ENCODE results near the gene TUBB1. TPM values are rescaled to one million over a fixed set of nuclear protein-coding genes. Genes with fewer than 3 reads are reported as not detected.
A peak's percentile ranks its signal among the peaks of the same experiment; 100 is the strongest.

Gene TUBB1
- total RNA-seq, 4 donors from 2014 or later = 0.17 TPM; not detected in 3

GRCh38 chr20:59042151-59042795 lies 23.0 kb downstream of the TUBB1 start, which contains the start of gene PRELID3B:
PRELID3B (minus strand) TSS chr20:59042786; CDS start chr20:59042730, 56 bp downstream.
- no peak for DNase-seq (ENCODE audit: low spot score in 2 of 2)
- Histone ChIP-seq H3K27me3 (no peaks in the 10 kb centered on the region), H3K4me3 (peak within 1 kb of the TSS; percentile 88), H3K27ac (peak within 1 kb of the TSS; percentile 76), H3K36me3 (peaks cover 11% of the 10 kb centered on the region), H3K9me3 (no peaks in the 10 kb centered on the region), H3K4me1 (peaks cover 39% of the 10 kb centered on the region)
- TF ChIP-seq CTCF (IDR thresholded peaks at IDR 0.05) (no peak), EP300 (IDR thresholded peaks at IDR 0.05) (no peak), POLR2AphosphoS5 (IDR thresholded peaks at IDR 0.05) (no peak), POLR2A (IDR thresholded peaks at IDR 0.05) (no peak)
- 3% methylated on average over 7 of the region's 50 CpGs for WGBS

GRCh38 chr20:59042796-59043631 lies 23.8 kb downstream of the TUBB1 start:
- Histone ChIP-seq H3K27ac (peak overlapping the region; percentile 76), H3K9me3 (no peaks in the 10 kb centered on the region), H3K4me3 (peak overlapping the region; percentile 88), H3K4me1 (peaks cover 39% of the 10 kb centered on the region), H3K36me3 (peaks cover 4% of the 10 kb centered on the region), H3K27me3 (no peaks in the 10 kb centered on the region)
- TF ChIP-seq CTCF (IDR thresholded peaks at IDR 0.05) = no peak
- TF ChIP-seq POLR2A (IDR thresholded peaks at IDR 0.05) = peak in 1 of 2 donors; percentile 11
- TF ChIP-seq EP300 (IDR thresholded peaks at IDR 0.05) = no peak
- no peak for TF ChIP-seq POLR2AphosphoS5 (IDR thresholded peaks at IDR 0.05)
- DNase-seq (ENCODE audit: low spot score in 2 of 2) = peak; percentile 92 to 93
- 56% methylated on average over 19 of the region's 66 CpGs for WGBS

- 46% methylated on average over 3 of the region's 3 CpGs for WGBS
- H3K9me3 ChIP-seq = no peaks in the 10 kb centered on the region
- peaks cover 38% of the 10 kb centered on the region for H3K4me1 ChIP-seq
- no peak overlapping the region for H3K4me3 ChIP-seq
- H3K36me3 ChIP-seq = no peaks in the 10 kb centered on the region
- DNase-seq (ENCODE audit: low spot score in 2 of 2) = no peak
- TF ChIP-seq POLR2A (IDR thresholded peaks at IDR 0.05) = no peak
- no peak for TF ChIP-seq CTCF (IDR thresholded peaks at IDR 0.05)
- TF ChIP-seq EP300 (IDR thresholded peaks at IDR 0.05) = no peak
- TF ChIP-seq POLR2AphosphoS5 (IDR thresholded peaks at IDR 0.05) = no peak
- no peaks in the 10 kb centered on the region for H3K27me3 ChIP-seq
- no peak overlapping the region for H3K27ac ChIP-seq
Measured at GRCh38 chr20:59043698-59044097, 24.5 kb downstream of the TUBB1 start.

GRCh38 chr20:59044295-59044694 lies 25.1 kb downstream of the TUBB1 start:
- no peak for DNase-seq (ENCODE audit: low spot score in 2 of 2)
- H3K27ac ChIP-seq = no peak overlapping the region
- H3K4me3 ChIP-seq = no peak overlapping the region
- H3K9me3 ChIP-seq = no peaks in the 10 kb centered on the region
- no peaks in the 10 kb centered on the region for H3K36me3 ChIP-seq
- peaks cover 37% of the 10 kb centered on the region for H3K4me1 ChIP-seq
- no peak for TF ChIP-seq POLR2AphosphoS5 (IDR thresholded peaks at IDR 0.05)
- TF ChIP-seq POLR2A (IDR thresholded peaks at IDR 0.05) = no peak
- no peak for TF ChIP-seq EP300 (IDR thresholded peaks at IDR 0.05)
- no peak for TF ChIP-seq CTCF (IDR thresholded peaks at IDR 0.05)
- no peaks in the 10 kb centered on the region for H3K27me3 ChIP-seq
- WGBS = 91% methylated on average over 3 of the region's 3 CpGs

- no peak overlapping the region for H3K27ac ChIP-seq
- TF ChIP-seq EP300 (IDR thresholded peaks at IDR 0.05) = no peak
- no peak for TF ChIP-seq POLR2AphosphoS5 (IDR thresholded peaks at IDR 0.05)
- no peak for TF ChIP-seq CTCF (IDR thresholded peaks at IDR 0.05)
- TF ChIP-seq POLR2A (IDR thresholded peaks at IDR 0.05) = no peak
- no peaks in the 10 kb centered on the region for H3K36me3 ChIP-seq
- H3K27me3 ChIP-seq = no peaks in the 10 kb centered on the region
- H3K4me1 ChIP-seq = peaks cover 32% of the 10 kb centered on the region
- H3K4me3 ChIP-seq = no peak overlapping the region
- no peaks in the 10 kb centered on the region for H3K9me3 ChIP-seq
- no peak for DNase-seq (ENCODE audit: low spot score in 2 of 2)
- 71% methylated on average over 3 of the region's 3 CpGs for WGBS
Measured at GRCh38 chr20:59044796-59045195, 25.6 kb downstream of the TUBB1 start.

All from suprapubic skin (tissue), 4 donors.